Left lobe of liver (tissue), 1 donor: ENCODE results near the gene ZNF408. TPM values are rescaled to one million over a fixed set of nuclear protein-coding genes. Genes with fewer than 3 reads are reported as not detected.

Experiments
- total RNA-seq: library from RNA; stranded (reverse); gene quantifications from one replicate; pipeline ENCODE4 v1.2.1, GENCODE V29; 2021
- donor health status: DM: no; HTN: yes; CAD: no.

Gene ZNF408
- total RNA-seq, 1 donor from 2014 or later = 9.4 TPM

Other genes with a start within 250 kb of the ZNF408 start
- gene AMBRA1, start 107.0 kb upstream of the ZNF408 start, total RNA-seq = 14.7 TPM
- 2.8 TPM for gene HARBI1, start 83.8 kb upstream of the ZNF408 start, total RNA-seq
- 43.0 TPM for gene ATG13, start 83.5 kb upstream of the ZNF408 start, total RNA-seq
- 29.3 TPM for gene ARHGAP1, start 412 bp upstream of the ZNF408 start, total RNA-seq
- 1,408 TPM for gene F2, start 18.2 kb downstream of the ZNF408 start, total RNA-seq
- 19.5 TPM for gene CKAP5, start 145.2 kb downstream of the ZNF408 start, total RNA-seq
- 0.50 TPM for gene LRP4, start 217.5 kb downstream of the ZNF408 start, total RNA-seq
- 4.1 TPM for gene CSTPP1, start 235.7 kb downstream of the ZNF408 start, total RNA-seq